8988T (cell line): ENCODE data around the gene HDAC4.

Source experiments
- DNase-seq: peaks from one replicate; pipeline ENCODE4 v3.0.0; 2011

The HDAC4 gene

GRCh38 chr2:239068411-239068810 is 332.4 kb downstream of the HDAC4 start:
- DNase-seq: no peak

GRCh38 chr2:239067196-239067865 is 333.5 kb downstream of the HDAC4 start:
- DNase-seq: no peak

GRCh38 chr2:239066597-239066996 is 334.2 kb downstream of the HDAC4 start:
- no peak for DNase-seq

GRCh38 chr2:239065962-239066361 is 334.9 kb downstream of the HDAC4 start:
- no peak for DNase-seq

- no peak for DNase-seq
Observed at GRCh38 chr2:239065537-239065936, 335.3 kb downstream of the HDAC4 start.

- no peak for DNase-seq
Observed at GRCh38 chr2:239064891-239065290, 335.9 kb downstream of the HDAC4 start.

- DNase-seq: no peak
Observed at GRCh38 chr2:239064253-239064652, 336.6 kb downstream of the HDAC4 start.

- no peak for DNase-seq
Observed at GRCh38 chr2:239062743-239063142, 338.1 kb downstream of the HDAC4 start.

- DNase-seq: no peak
Observed at GRCh38 chr2:239061824-239062570, 338.8 kb downstream of the HDAC4 start.

- DNase-seq: no peak
Observed at GRCh38 chr2:239061121-239061666, 339.6 kb downstream of the HDAC4 start.

GRCh38 chr2:239060676-239061075 is 340.1 kb downstream of the HDAC4 start:
- no peak for DNase-seq

GRCh38 chr2:239059854-239060253 is 341.0 kb downstream of the HDAC4 start:
- no peak for DNase-seq

- no peak for DNase-seq
Observed at GRCh38 chr2:239058766-239059165, 342.1 kb downstream of the HDAC4 start.

- no peak for DNase-seq
Observed at GRCh38 chr2:239057533-239057932, 343.3 kb downstream of the HDAC4 start.

GRCh38 chr2:239056611-239057010 is 344.2 kb downstream of the HDAC4 start:
- DNase-seq: no peak

GRCh38 chr2:239055756-239056493 is 344.9 kb downstream of the HDAC4 start:
- DNase-seq: no peak

GRCh38 chr2:239054921-239055320 is 345.9 kb downstream of the HDAC4 start:
- no peak for DNase-seq

- no peak for DNase-seq
Observed at GRCh38 chr2:239053801-239054503, 346.9 kb downstream of the HDAC4 start.

GRCh38 chr2:239052798-239053665 is 347.8 kb downstream of the HDAC4 start:
- no peak for DNase-seq

- DNase-seq: no peak
Observed at GRCh38 chr2:239051891-239052445, 348.9 kb downstream of the HDAC4 start.

GRCh38 chr2:239050252-239050649 is 350.6 kb downstream of the HDAC4 start:
- DNase-seq: no peak
